ENCODE measurements around the gene PIEZO1. TPM values are rescaled to one million over a fixed set of nuclear protein-coding genes. Genes with fewer than 3 reads are reported as not detected.
"Not testable (repeated sequence)": the region's sequence is repeated elsewhere in the genome, so short reads cannot be mapped to it uniquely, and the experiment has no call there.

The PIEZO1 gene
- total and polyA plus RNA-seq, 4 donors, result 35.9 to 205 (median 111) TPM

GRCh38 chr16:88789594-88789993 is 4.6 kb upstream of the PIEZO1 start:
- H3K27me3 ChIP-seq (ENCODE audit: control insufficient read depth in 1 of 2, insufficient read depth in 2 of 2, low read length in 1 of 2), result no peaks in the 10 kb centered on the region
- ATAC-seq (ENCODE audit: low FRiP score) (no peak), DNase-seq (no peak)
- no peaks in the 10 kb centered on the region for H3K4me1 ChIP-seq (ENCODE audit: control insufficient read depth in 1 of 2, insufficient read depth in 2 of 2, low read length in 2 of 2)
- H3K4me3 ChIP-seq (ENCODE audit: low read length in 2 of 2), result no peak overlapping the region
- intact Hi-C loops (cut with DNase I), result loop anchor here in 1 of 2 donors (10.0 kb wide), 1 partner anchor 335 kb away; the partner anchor contains the start of gene ZFPM1
- no peak overlapping the region for H3K27ac ChIP-seq (ENCODE audit: low read depth in 1 of 2, low read length in 2 of 2)
- 74 to 85% methylated on average over 7 of the region's 7 CpGs for WGBS, 2 donors
- no peaks in the 10 kb centered on the region for H3K36me3 ChIP-seq (ENCODE audit: control insufficient read depth in 1 of 2, insufficient read depth in 2 of 2, low read length in 1 of 2)
- H3K9me3 ChIP-seq (ENCODE audit: control insufficient read depth, low read length), result no peaks in the 10 kb centered on the region

DNA sequence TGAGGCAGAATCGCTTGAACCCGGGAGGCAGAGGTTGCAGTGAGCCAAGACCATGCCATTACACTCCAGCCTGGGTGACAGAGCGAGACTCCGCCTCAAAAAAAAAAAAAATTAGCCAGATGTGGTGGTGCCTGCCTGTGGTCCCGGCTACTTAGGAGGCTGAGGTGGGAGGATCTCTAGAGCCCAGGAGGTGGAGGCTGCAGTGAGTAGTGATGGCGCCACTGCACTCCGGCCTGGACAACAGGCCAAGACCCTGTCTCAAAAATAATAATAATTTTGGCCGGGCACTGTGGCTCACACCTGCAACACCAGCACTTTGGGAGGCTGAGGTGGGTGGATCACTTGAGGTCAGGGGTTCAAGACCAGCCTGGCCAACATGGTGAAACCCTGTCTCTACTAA is 3.7 kb upstream of the PIEZO1 start:
- WGBS, 2 donors, result 93 to 94% methylated on average over 8 of the region's 8 CpGs
- not testable (repeated sequence) for H3K27ac ChIP-seq (ENCODE audit: low read depth in 1 of 2, low read length in 2 of 2); ATAC-seq (ENCODE audit: low FRiP score); H3K4me1 ChIP-seq (ENCODE audit: control insufficient read depth in 1 of 2, insufficient read depth in 2 of 2, low read length in 2 of 2); DNase-seq; H3K4me3 ChIP-seq (ENCODE audit: low read length in 2 of 2); H3K36me3 ChIP-seq (ENCODE audit: control insufficient read depth in 1 of 2, insufficient read depth in 2 of 2, low read length in 1 of 2); H3K9me3 ChIP-seq (ENCODE audit: control insufficient read depth, low read length); H3K27me3 ChIP-seq (ENCODE audit: control insufficient read depth in 1 of 2, insufficient read depth in 2 of 2, low read length in 1 of 2)
- intact Hi-C loops (cut with DNase I), result loop anchor here in 1 of 2 donors (10.0 kb wide), 1 partner anchor 334 kb away; the partner anchor contains the start of gene ZFPM1

- DNase-seq (no peak), ATAC-seq (ENCODE audit: low FRiP score) (no peak)
- no peaks in the 10 kb centered on the region for H3K4me1 ChIP-seq (ENCODE audit: control insufficient read depth in 1 of 2, insufficient read depth in 2 of 2, low read length in 2 of 2)
- H3K4me3 ChIP-seq (ENCODE audit: low read length in 2 of 2), result no peak overlapping the region
- no peaks in the 10 kb centered on the region for H3K9me3 ChIP-seq (ENCODE audit: control insufficient read depth, low read length)
- WGBS, 2 donors, result 87 to 90% methylated on average over 11 of the region's 11 CpGs
- intact Hi-C loops (cut with DNase I), result loop anchor here in 1 of 2 donors (10.0 kb wide), 1 partner anchor 333 kb away; the partner anchor contains the start of gene ZFPM1
- H3K27me3 ChIP-seq (ENCODE audit: control insufficient read depth in 1 of 2, insufficient read depth in 2 of 2, low read length in 1 of 2), result no peaks in the 10 kb centered on the region
- no peak overlapping the region for H3K27ac ChIP-seq (ENCODE audit: low read depth in 1 of 2, low read length in 2 of 2)
- H3K36me3 ChIP-seq (ENCODE audit: control insufficient read depth in 1 of 2, insufficient read depth in 2 of 2, low read length in 1 of 2), result no peaks in the 10 kb centered on the region
Observed at GRCh38 chr16:88787579-88788314, 2.7 kb upstream of the PIEZO1 start.

DNA sequence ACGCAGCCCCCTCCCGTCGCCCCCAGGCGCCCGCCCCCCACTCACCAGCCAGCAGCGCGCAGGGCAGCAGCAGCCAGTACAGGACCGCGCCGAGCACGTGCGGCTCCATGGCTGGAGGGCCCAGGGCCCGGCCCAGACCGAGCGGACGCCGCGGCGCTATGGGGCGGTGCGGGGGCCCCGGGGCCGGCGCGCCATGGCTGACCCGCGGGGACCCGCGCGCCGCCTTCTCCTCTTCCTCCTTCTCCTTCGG is 239 bp downstream of the PIEZO1 start:
- Histone ChIP-seq H3K27me3 (ENCODE audit: control insufficient read depth in 1 of 2, insufficient read depth in 2 of 2, low read length in 1 of 2) (no peaks in the 10 kb centered on the region), H3K4me3 (ENCODE audit: low read length in 2 of 2) (peak overlapping the region; percentile 79 to 92), H3K36me3 (ENCODE audit: control insufficient read depth in 1 of 2, insufficient read depth in 2 of 2, low read length in 1 of 2) (no peaks in the 10 kb centered on the region), H3K4me1 (ENCODE audit: control insufficient read depth in 1 of 2, insufficient read depth in 2 of 2, low read length in 2 of 2) (no peaks in the 10 kb centered on the region), H3K9me3 (ENCODE audit: control insufficient read depth, low read length) (no peaks in the 10 kb centered on the region), H3K27ac (ENCODE audit: low read depth in 1 of 2, low read length in 2 of 2) (peak overlapping the region in 1 of 2 donors; percentile 60)
- DNase-seq, result no peak
- ATAC-seq (ENCODE audit: low FRiP score), result peak; percentile 35
- 0 to 1% methylated on average over 17 to 32 of the region's 32 CpGs for WGBS, 2 donors
- intact Hi-C loops (cut with DNase I), result loop anchor here in 1 of 2 donors (2.0 to 10.0 kb wide), 2 partner anchors 40 to 330 kb away; partner anchors contain the start of gene ZFPM1

GRCh38 chr16:88784074-88784855 is 755 bp downstream of the PIEZO1 start:
- intact Hi-C loops (cut with DNase I), result loop anchor here in 1 of 2 donors (2.0 to 10.0 kb wide), 2 partner anchors 39 to 329 kb away; partner anchors contain the start of gene ZFPM1
- ATAC-seq (ENCODE audit: low FRiP score) (peak; percentile 84), DNase-seq (peak; percentile 87 to 91)
- H3K27ac ChIP-seq (ENCODE audit: low read depth in 1 of 2, low read length in 2 of 2), result peak overlapping the region in 1 of 2 donors; percentile 80
- peak overlapping the region; percentile 79 to 92 for H3K4me3 ChIP-seq (ENCODE audit: low read length in 2 of 2)
- H3K27me3 ChIP-seq (ENCODE audit: control insufficient read depth in 1 of 2, insufficient read depth in 2 of 2, low read length in 1 of 2), result no peaks in the 10 kb centered on the region
- no peaks in the 10 kb centered on the region for H3K36me3 ChIP-seq (ENCODE audit: control insufficient read depth in 1 of 2, insufficient read depth in 2 of 2, low read length in 1 of 2)
- H3K9me3 ChIP-seq (ENCODE audit: control insufficient read depth, low read length), result no peaks in the 10 kb centered on the region
- no peaks in the 10 kb centered on the region for H3K4me1 ChIP-seq (ENCODE audit: control insufficient read depth in 1 of 2, insufficient read depth in 2 of 2, low read length in 2 of 2)
- 2% methylated on average over 66 to 74 of the region's 74 CpGs for WGBS, 2 donors

DNA sequence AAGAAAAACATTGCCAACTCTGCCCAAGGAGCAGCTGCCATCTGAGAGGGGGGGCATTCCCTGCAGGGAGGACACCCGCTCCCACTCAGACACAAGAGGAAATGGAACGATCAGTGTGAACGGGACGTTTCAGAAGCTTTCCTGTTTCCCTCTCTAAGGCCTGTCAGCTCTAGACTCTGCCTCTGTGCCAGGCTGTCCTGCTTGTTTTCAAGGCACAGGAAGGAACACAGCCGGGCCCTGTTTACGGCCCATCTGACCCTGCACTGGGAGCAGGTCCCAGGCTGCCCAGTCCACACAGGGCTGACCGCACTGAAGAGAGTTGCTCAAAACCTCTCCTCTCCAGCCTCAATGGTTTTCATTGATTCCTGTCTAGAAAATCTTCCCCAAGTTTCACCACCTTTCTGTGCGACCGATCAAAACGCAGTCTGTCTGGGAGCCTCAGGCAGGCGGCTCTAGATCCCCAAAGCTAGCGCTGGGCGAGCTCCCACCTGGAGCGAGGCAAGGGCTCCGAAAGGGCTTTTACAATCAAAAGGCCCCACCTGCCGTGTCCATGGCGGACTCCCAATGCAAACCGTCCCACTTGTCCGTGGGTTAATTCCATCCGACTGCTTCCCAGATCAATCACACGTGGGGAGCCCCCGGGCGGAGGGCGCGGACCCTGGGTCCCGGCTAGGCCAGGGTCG is 1.5 kb downstream of the PIEZO1 start:
- 40 to 43% methylated on average over 27 of the region's 27 CpGs for WGBS, 2 donors
- no peaks in the 10 kb centered on the region for H3K27me3 ChIP-seq (ENCODE audit: control insufficient read depth in 1 of 2, insufficient read depth in 2 of 2, low read length in 1 of 2)
- H3K27ac ChIP-seq (ENCODE audit: low read depth in 1 of 2, low read length in 2 of 2), result peak overlapping the region in 1 of 2 donors; percentile 80
- no peak for DNase-seq
- no peaks in the 10 kb centered on the region for H3K36me3 ChIP-seq (ENCODE audit: control insufficient read depth in 1 of 2, insufficient read depth in 2 of 2, low read length in 1 of 2)
- ATAC-seq (ENCODE audit: low FRiP score), result peak; percentile 61
- H3K4me1 ChIP-seq (ENCODE audit: control insufficient read depth in 1 of 2, insufficient read depth in 2 of 2, low read length in 2 of 2), result no peaks in the 10 kb centered on the region
- no peaks in the 10 kb centered on the region for H3K9me3 ChIP-seq (ENCODE audit: control insufficient read depth, low read length)
- intact Hi-C loops (cut with DNase I), result loop anchor here (2.0 to 10.0 kb wide), 3 partner anchors 39 to 329 kb away; partner anchors contain the start of gene ZFPM1 (in 1 of the 2)
- H3K4me3 ChIP-seq (ENCODE audit: low read length in 2 of 2), result peak overlapping the region; percentile 79 to 92

GRCh38 chr16:88782454-88783390 is 2.3 kb downstream of the PIEZO1 start:
- Histone ChIP-seq H3K36me3 (ENCODE audit: control insufficient read depth in 1 of 2, insufficient read depth in 2 of 2, low read length in 1 of 2) (no peaks in the 10 kb centered on the region), H3K27me3 (ENCODE audit: control insufficient read depth in 1 of 2, insufficient read depth in 2 of 2, low read length in 1 of 2) (no peaks in the 10 kb centered on the region), H3K4me3 (ENCODE audit: low read length in 2 of 2) (no peak overlapping the region), H3K4me1 (ENCODE audit: control insufficient read depth in 1 of 2, insufficient read depth in 2 of 2, low read length in 2 of 2) (no peaks in the 10 kb centered on the region), H3K27ac (ENCODE audit: low read depth in 1 of 2, low read length in 2 of 2) (peak overlapping the region in 1 of 2 donors; percentile 80), H3K9me3 (ENCODE audit: control insufficient read depth, low read length) (no peaks in the 10 kb centered on the region)
- intact Hi-C loops (cut with DNase I), result loop anchor here (2.0 to 10.0 kb wide), 2 partner anchors 40 to 328 kb away; partner anchors contain the start of gene ZFPM1 (in 1 of the 2)
- 35 to 40% methylated on average over 16 of the region's 16 CpGs for WGBS, 2 donors
- no peak for DNase-seq
- ATAC-seq (ENCODE audit: low FRiP score), result no peak

All from aorta (tissue), 5 donors.